Right lobe of liver (tissue), 6 donors: ENCODE results near the gene ARHGAP44. TPM values are rescaled to one million over a fixed set of nuclear protein-coding genes. Genes with fewer than 3 reads are reported as not detected.

ENCODE experiments used
- ATAC-seq, 4 donors: fragments of 200-7000 bp; cut with Tn5 transposase; one replicate each; pipeline ENCODE4 v1.9.1; 2020; ENCODE audit warnings: mild to moderate bottlenecking in 4 of 4, moderate library complexity in 4 of 4
- DNase-seq, 3 donors: peaks; one replicate each; pipeline ENCODE4 v3.0.0-alpha.2; 2020
- H3K27ac ChIP-seq, 3 donors: fragments of 200-600 bp; one replicate each; pipeline ENCODE4 v1.8.0; 2022
- H3K27me3 ChIP-seq, 2 donors: fragments of 200-600 bp; one replicate each; pipeline ENCODE4 v1.8.0; 2022
- H3K36me3 ChIP-seq, 4 donors: fragments of 200-600 bp; sonication (generic) in 1 of 4; one replicate each; pipeline versions ENCODE4 v1.5.1 to v1.8.0; 2017 to 2022; ENCODE audit warnings: control low read depth in 1 of 4
- H3K4me1 ChIP-seq, 4 donors: fragments of 200-600 bp; sonication (generic) in 1 of 4; one replicate each; pipeline versions ENCODE4 v1.5.1 to v1.8.0; 2017 to 2022; ENCODE audit warnings: control low read depth in 1 of 4
- H3K4me3 ChIP-seq, 3 donors: fragments of 200-600 bp; one replicate each; pipeline ENCODE4 v1.8.0; 2022
- H3K9me3 ChIP-seq, 4 donors: fragments of 200-600 bp; sonication (generic) in 1 of 4; one replicate each; pipeline versions ENCODE4 v1.5.1 to v1.8.0; 2017 to 2022; ENCODE audit warnings: control low read depth in 1 of 4
- POLR2A ChIP-seq: fragments of 450-650 bp; IDR thresholded peaks from one replicate; pipeline ENCODE4 v1.6.1; 2017; ENCODE audit warnings: antibody characterized with exemption, mild to moderate bottlenecking
- WGBS: methylation state at CpG from one replicate; pipeline ENCODE4 v1.1.6; 2018; ENCODE audit warnings: low coverage, low lambda C conversion rate; ENCODE audit not compliant: insufficient coverage; ENCODE audit errors: missing lambda C conversion rate; 5-methylcytosine and 5-hydroxymethylcytosine counted together
- intact Hi-C, 2 donors: fragments of 100-400 bp; cut with DNase I; formaldehyde crosslinking; loops; one replicate each; pipeline versions ENCODE4 v1.11.2 to v1.14.1; 2022
- total RNA-seq, 6 experiments: library from RNA; depleted of rRNA in 2 of 6; stranded (reverse); fragments of >200 nt in 2 of 6; fragmentation: NEBNext Ultra II Directional in 3 of 6; extraction: Animal tissue kit (Norgen Biotek cat#: 25700) in 3 of 6; gene quantifications; one replicate each; pipeline versions ENCODE4 v1.1.0 to v1.2.4, GENCODE V29; 2016 to 2023
- TF ChIP-seq, protein P1 (sequence below), 4 donors: fragments of 200-600 bp in 3 of 4; fragments of 450-650 bp in 1 of 4; IDR thresholded peaks; one replicate each; pipeline versions ENCODE4 v1.5.1 to v1.8.0; 2016 to 2022; ENCODE audit warnings: antibody characterized with exemption in 4 of 4, mild to moderate bottlenecking in 2 of 4
- donor health status: DM: no; HTN: yes; CAD: no.
- donor health status: DM: no; HTN: no; CAD: no.
- donor health status: DM: no; HTN: no; CAD: no.
- donor health status: DM: no; HTN: yes; CAD: no.
- donor health status: DM: no; HTN: yes; CAD: no.

ARHGAP44 gene
- total RNA-seq, 6 experiments from 2014 or later, result 0.49 to 1.1 (median 0.63) TPM

DNA sequence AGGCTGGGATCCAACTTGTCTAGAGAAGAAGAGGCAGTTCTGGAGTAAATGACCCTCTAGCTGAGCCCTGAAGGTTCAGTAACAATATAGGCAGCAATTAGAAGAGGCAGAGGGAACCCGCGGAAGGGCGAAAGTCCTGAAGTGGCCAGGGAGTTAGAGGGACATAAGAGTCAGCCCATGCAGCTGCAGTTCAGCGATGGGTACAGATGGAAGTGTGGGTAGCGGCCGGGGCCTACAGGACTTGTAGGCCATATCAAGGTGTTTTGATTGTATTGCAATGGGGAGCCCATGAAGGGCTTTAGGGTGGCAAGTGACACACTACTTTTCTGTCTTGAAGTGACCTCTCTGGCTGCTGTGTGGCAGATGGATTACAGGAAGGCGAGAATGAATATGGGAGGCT, 225.5 kb downstream of the ARHGAP44 start:
- Histone ChIP-seq H3K27me3 (no peaks in the 10 kb centered on the region), H3K9me3 (no peaks in the 10 kb centered on the region), H3K4me1 (peaks cover 0 to 6% (median 3%) of the 10 kb centered on the region in 4 donors), H3K36me3 (peaks cover 5 to 63% (median 41%) of the 10 kb centered on the region in 4 donors), H3K27ac (no peak overlapping the region), H3K4me3 (no peak overlapping the region)
- no peak for DNase-seq
- intact Hi-C loops, result no loop called here
- no peak for ATAC-seq
- TF ChIP-seq, protein P1, sequence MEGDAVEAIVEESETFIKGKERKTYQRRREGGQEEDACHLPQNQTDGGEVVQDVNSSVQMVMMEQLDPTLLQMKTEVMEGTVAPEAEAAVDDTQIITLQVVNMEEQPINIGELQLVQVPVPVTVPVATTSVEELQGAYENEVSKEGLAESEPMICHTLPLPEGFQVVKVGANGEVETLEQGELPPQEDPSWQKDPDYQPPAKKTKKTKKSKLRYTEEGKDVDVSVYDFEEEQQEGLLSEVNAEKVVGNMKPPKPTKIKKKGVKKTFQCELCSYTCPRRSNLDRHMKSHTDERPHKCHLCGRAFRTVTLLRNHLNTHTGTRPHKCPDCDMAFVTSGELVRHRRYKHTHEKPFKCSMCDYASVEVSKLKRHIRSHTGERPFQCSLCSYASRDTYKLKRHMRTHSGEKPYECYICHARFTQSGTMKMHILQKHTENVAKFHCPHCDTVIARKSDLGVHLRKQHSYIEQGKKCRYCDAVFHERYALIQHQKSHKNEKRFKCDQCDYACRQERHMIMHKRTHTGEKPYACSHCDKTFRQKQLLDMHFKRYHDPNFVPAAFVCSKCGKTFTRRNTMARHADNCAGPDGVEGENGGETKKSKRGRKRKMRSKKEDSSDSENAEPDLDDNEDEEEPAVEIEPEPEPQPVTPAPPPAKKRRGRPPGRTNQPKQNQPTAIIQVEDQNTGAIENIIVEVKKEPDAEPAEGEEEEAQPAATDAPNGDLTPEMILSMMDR (IDR thresholded peaks at IDR 0.05), result no peak
- no peak for TF ChIP-seq POLR2A
- 95% methylated on average over 7 of the region's 7 CpGs for WGBS

DNA sequence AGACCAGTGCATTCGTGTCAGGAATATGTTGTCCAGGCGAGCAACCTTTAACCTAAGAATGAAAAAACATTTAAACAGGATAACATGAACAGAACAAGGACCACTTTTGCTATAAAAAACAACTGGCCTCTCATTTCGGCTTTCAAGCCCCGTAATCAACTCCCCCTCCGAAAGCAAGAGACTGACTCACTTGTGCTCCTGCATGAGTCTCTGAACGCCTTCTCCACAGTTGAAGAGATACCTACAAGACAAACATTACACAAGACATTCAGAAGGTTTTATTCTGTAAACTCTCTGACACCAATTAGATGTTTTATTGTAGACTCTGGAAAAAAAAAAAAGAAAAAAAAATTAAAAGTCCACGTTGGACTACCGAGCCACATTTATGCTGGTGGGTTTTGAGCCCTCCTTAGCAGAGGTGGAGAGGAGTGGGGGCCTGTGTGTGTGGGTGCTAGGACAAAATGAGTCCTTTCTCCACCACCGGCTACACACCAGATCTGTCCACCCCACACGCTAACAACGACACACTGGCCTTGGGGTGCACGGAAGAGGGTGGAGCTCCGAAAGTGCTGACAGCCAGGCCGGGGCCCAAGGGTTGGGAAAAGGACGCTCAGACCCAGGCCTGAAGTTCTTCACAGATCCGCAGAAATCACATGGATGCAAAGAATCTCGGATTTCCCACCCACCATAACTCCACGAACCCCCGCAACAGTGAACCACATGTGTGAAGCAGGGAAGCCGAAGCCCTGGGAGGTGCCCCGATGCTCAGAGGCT, 227.8 kb downstream of the ARHGAP44 start:
- H3K36me3 ChIP-seq, result peaks cover 5 to 42% (median 27%) of the 10 kb centered on the region in 4 donors
- DNase-seq (peak in 1 of 3 donors; percentile 46), ATAC-seq (peak; percentile 0 to 20 (median 4))
- intact Hi-C loops, result no loop called here
- H3K27me3 ChIP-seq, result no peaks in the 10 kb centered on the region
- peak overlapping the region; percentile 82 to 97 (median 88) for H3K4me3 ChIP-seq
- WGBS, result 25% methylated on average over 14 of the region's 21 CpGs
- TF ChIP-seq, protein P1 (IDR thresholded peaks at IDR 0.05), result no peak
- no peak for TF ChIP-seq POLR2A
- H3K27ac ChIP-seq, result peak overlapping the region; percentile 37 to 63 (median 48)
- peaks cover 0 to 6% (median 3%) of the 10 kb centered on the region in 4 donors for H3K4me1 ChIP-seq
- no peaks in the 10 kb centered on the region for H3K9me3 ChIP-seq

DNA sequence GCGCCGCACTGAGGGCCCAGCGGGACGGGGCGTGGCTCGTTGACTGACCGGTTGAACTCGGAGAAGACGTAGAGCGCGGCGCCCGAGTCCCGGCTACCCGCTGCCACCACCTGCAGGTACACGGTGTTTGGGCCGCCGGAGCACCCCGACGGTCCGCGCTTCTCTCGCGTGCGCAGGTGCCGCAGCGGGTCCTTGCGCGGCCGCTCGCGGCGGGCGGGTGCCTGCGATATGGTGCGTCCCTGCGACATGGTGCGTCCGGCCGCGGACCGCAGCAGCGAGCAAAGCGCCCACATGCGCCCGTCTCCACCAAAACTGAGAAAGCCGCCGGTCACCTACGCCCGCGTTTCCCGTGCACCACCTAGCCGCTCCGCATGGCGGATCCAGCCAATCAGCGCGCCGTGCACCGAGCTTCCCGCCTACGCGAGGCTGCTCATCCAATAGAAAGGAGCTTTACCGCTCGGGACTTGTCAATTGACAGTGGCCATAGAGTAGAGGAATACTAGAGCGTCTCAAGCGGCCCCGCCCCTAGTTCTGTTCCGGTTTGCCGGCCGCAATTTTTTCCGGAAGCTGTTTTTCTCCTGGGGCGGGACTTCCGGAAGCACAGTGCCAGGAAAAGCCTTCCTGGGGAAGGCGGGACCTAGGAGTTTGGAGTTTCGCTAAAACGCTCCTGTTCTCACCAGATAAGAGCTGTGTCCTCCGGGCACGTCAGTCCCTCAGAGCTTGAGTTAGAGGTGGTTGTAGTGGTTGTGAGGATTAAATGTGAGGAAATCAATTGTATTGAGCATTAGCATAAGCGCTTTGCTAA, 228.6 kb downstream of the ARHGAP44 start, which contains the start of gene ELAC2:
TSS of gene ELAC2 (minus strand) at position 373 of the 805 bp plus-strand sequence. CDS start at position 293, 80 bp downstream.
- WGBS, result 0% methylated on average over 10 of the region's 79 CpGs

DNA sequence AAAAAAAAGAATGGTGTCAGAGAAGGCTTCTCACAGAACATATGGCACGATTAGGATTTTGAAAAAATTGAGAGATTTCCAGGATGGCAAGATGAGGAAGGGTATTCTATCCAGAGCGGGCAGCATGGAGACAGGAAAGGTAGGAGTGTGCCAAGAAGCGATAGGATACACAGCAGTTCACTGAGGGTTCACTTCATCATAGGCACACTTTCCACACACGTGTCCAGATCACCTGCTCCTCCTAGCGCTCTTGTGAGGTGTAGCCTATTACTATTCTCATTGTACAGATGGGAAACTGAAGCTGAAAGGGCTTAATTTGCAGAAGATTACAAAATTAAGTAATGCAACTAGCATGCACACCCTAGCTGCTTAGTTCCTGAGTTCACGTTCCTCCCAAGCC, 234.7 kb downstream of the ARHGAP44 start:
- Histone ChIP-seq H3K9me3 (no peaks in the 10 kb centered on the region), H3K4me3 (no peak overlapping the region), H3K27ac (no peak overlapping the region), H3K4me1 (no peaks in the 10 kb centered on the region), H3K27me3 (no peaks in the 10 kb centered on the region), H3K36me3 (no peaks in the 10 kb centered on the region)
- TF ChIP-seq, protein P1 (IDR thresholded peaks at IDR 0.05), result no peak
- TF ChIP-seq POLR2A, result no peak
- intact Hi-C loops, result no loop called here
- ATAC-seq (peak in 3 of 4 donors; percentile 36 to 53 (median 38)), DNase-seq (no peak)
- WGBS, result 33% methylated on average over 4 of the region's 6 CpGs

More for the DNA sequence above, 228.6 kb downstream of the ARHGAP44 start, which contains the start of gene ELAC2:
- DNase-seq (peak; percentile 97 to 98 (median 98)), ATAC-seq (peak; percentile 98 to 99 (median 98))
- peak; percentile 81 for TF ChIP-seq POLR2A
- TF ChIP-seq, protein P1 (IDR thresholded peaks at IDR 0.05), result peak in 2 of 4 donors; percentile 13
- Histone ChIP-seq H3K9me3 (no peaks in the 10 kb centered on the region), H3K27ac (peak within 1 kb of the TSS; percentile 60 to 63 (median 63)), H3K4me3 (peak within 1 kb of the TSS; percentile 82 to 97 (median 88)), H3K4me1 (peaks cover 0 to 6% (median 3%) of the 10 kb centered on the region in 4 donors), H3K36me3 (peaks cover 0 to 34% (median 19%) of the 10 kb centered on the region in 4 donors), H3K27me3 (no peaks in the 10 kb centered on the region)
- intact Hi-C loops, result no loop called here
